HepG2 (cell line): ENCODE results near the gene THPO. TPM values are rescaled to one million over a fixed set of nuclear protein-coding genes. Genes with fewer than 3 reads are reported as not detected.
A peak's percentile ranks its signal among the peaks of the same experiment; 100 is the strongest.

ENCODE experiments used
- ARID5B ChIP-seq: IDR thresholded peaks from 2 replicates; pipeline ENCODE4 v1.4.0; 2020; ENCODE audit warnings: mild to moderate bottlenecking, missing genetic modification reagents
- BRF2 ChIP-seq: sonication (generic); formaldehyde crosslinking; IDR thresholded peaks from 2 replicates; pipeline ENCODE4 v1.8.1; 2022; ENCODE audit warnings: mild to moderate bottlenecking, missing genetic modification reagents
- GATAD2A ChIP-seq: IDR thresholded peaks from 2 replicates; pipeline ENCODE4 v1.6.1; 2016
- HMGXB3 ChIP-seq: sonication (generic); formaldehyde crosslinking; IDR thresholded peaks from 2 replicates; pipeline ENCODE4 v1.4.0; 2020; ENCODE audit warnings: missing genetic modification reagents, borderline replicate concordance
- KLF13 ChIP-seq: sonication (generic); formaldehyde crosslinking; IDR thresholded peaks from 2 replicates; pipeline ENCODE4 v1.4.0; 2020; ENCODE audit warnings: mild to moderate bottlenecking, missing genetic modification reagents
- MEIS2 ChIP-seq: sonication (generic); formaldehyde crosslinking; IDR thresholded peaks from 2 replicates; pipeline ENCODE4 v1.9.0; 2021; ENCODE audit warnings: mild to moderate bottlenecking, missing genetic modification reagents
- PHF20 ChIP-seq: sonication (generic); formaldehyde crosslinking; IDR thresholded peaks from 2 replicates; pipeline ENCODE4 v1.5.0; 2020; ENCODE audit warnings: mild to moderate bottlenecking, missing genetic modification reagents
- POLR2AphosphoS5 ChIP-seq: IDR thresholded peaks from 2 replicates; pipeline ENCODE4 v1.6.1; 2012; ENCODE audit warnings: low read depth, low read length
- SKI ChIP-seq: fragments of 450-650 bp; IDR thresholded peaks from one replicate; pipeline ENCODE4 v1.6.1; 2018; ENCODE audit warnings: mild to moderate bottlenecking; ENCODE audit not compliant: partially characterized antibody
- U2AF1 ChIP-seq: fragments of 200-400 bp; formaldehyde crosslinking; optimal IDR thresholded peaks from 2 replicates; pipeline ENCODE3; 2017; ENCODE audit warnings: mild to moderate bottlenecking, low read depth, low read length
- YEATS2 ChIP-seq: sonication (generic); formaldehyde crosslinking; IDR thresholded peaks from 2 replicates; pipeline ENCODE4 v1.4.0; 2020; ENCODE audit warnings: missing genetic modification reagents, borderline replicate concordance
- ZFX ChIP-seq: sonication (generic); formaldehyde crosslinking; IDR thresholded peaks from 2 replicates; pipeline ENCODE4 v1.4.0; 2020; ENCODE audit warnings: mild to moderate bottlenecking, low read depth, missing genetic modification reagents, moderate library complexity
- ZNF12 ChIP-seq: sonication (generic); formaldehyde crosslinking; IDR thresholded peaks from 2 replicates; pipeline ENCODE4 v1.5.0; 2020; ENCODE audit warnings: missing genetic modification reagents
- ZNF282 ChIP-seq: fragments of 450-650 bp; IDR thresholded peaks from 2 replicates; pipeline ENCODE4 v1.6.1; 2018; ENCODE audit not compliant: partially characterized antibody
- ZNF556 ChIP-seq: sonication (generic); formaldehyde crosslinking; IDR thresholded peaks from 2 replicates; pipeline ENCODE4 v1.4.0; 2020; ENCODE audit warnings: mild to moderate bottlenecking, missing genetic modification reagents, borderline replicate concordance
- ZNF574 ChIP-seq: sonication (generic); formaldehyde crosslinking; IDR thresholded peaks from 2 replicates; pipeline ENCODE4 v1.4.0; 2020; ENCODE audit warnings: missing genetic modification reagents
- ZNF605 ChIP-seq: sonication (generic); formaldehyde crosslinking; IDR thresholded peaks from 2 replicates; pipeline ENCODE4 v1.8.0; 2022; ENCODE audit warnings: mild to moderate bottlenecking, missing genetic modification reagents
- ZNF782 ChIP-seq: sonication (generic); formaldehyde crosslinking; IDR thresholded peaks from 2 replicates; pipeline ENCODE4 v1.4.0; 2020; ENCODE audit warnings: missing genetic modification reagents, mild to moderate bottlenecking, borderline replicate concordance
- ZNF792 ChIP-seq: IDR thresholded peaks from 2 replicates; pipeline ENCODE4 v1.6.1; 2016
- polyA plus RNA-seq, 8 experiments: library from polyadenylated mRNA; depleted of rRNA in 3 of 8; stranded (reverse) in 7 of 8; unstranded in 1 of 8; fragments of >200 nt; fragmentation: Illumina TruSeq in 4 of 8; extraction: Trizol in 4 of 8; gene quantifications; 2 replicates each; pipeline versions ENCODE4 v1.2.1 to v1.2.3, GENCODE V29; 2011 to 2016; ENCODE audit warnings: low read depth in 4 of 8, missing spikeins in 1 of 8, mixed read lengths in 1 of 8; ENCODE audit not compliant: insufficient read depth in 1 of 8
- total RNA-seq, 5 experiments: library from RNA; depleted of rRNA; stranded (reverse); fragments of >200 nt; fragmentation: Illumina TruSeq; extraction: Trizol; gene quantifications; 2 replicates each; pipeline ENCODE4 v1.2.3, GENCODE V29; 2016; ENCODE audit warnings: low read depth in 1 of 5

The THPO gene
- total and polyA plus RNA-seq, 2 of the 13 experiments (the other 11 are each of a cell fraction or from before 2014, with no cell fraction given) = 2.8 to 4.8 TPM

- TF ChIP-seq ZNF12 (CRISPR knock-in tag) (peak; percentile 89), ZNF556 (CRISPR knock-in tag) (peak; percentile 33; the same call in 1 of the 2 replicates), POLR2AphosphoS5 (0 out of 2 replicates have a peak, but pooled peaks have one; percentile 32), HMGXB3 (CRISPR knock-in tag) (peak; percentile 20; the same call in 1 of the 2 replicates), ZNF574 (CRISPR knock-in tag) (peak; percentile 57; the same call in 1 of the 2 replicates), ZNF282 (no peak), ZFX (CRISPR knock-in tag) (peak; percentile 32; the same call in 1 of the 2 replicates), ZNF605 (CRISPR knock-in tag) (no peak), U2AF1 (no peak), ARID5B (peak; percentile 37; the same call in 1 of the 2 replicates), KLF13 (CRISPR knock-in tag) (0 out of 2 replicates have a peak, but pooled peaks have one; percentile 72), PHF20 (CRISPR knock-in tag) (no peak), SKI (peak; percentile 15), GATAD2A (CRISPR knock-in tag) (peak; percentile 49; the same call in 1 of the 2 replicates), MEIS2 (peak; percentile 76; the same call in 1 of the 2 replicates), ZNF782 (CRISPR knock-in tag) (no peak), BRF2 (CRISPR knock-in tag) (0 out of 2 replicates have a peak, but pooled peaks have one; percentile 34), YEATS2 (CRISPR knock-in tag) (no peak), ZNF792 (CRISPR knock-in tag) (0 out of 2 replicates have a peak, but pooled peaks have one; percentile 72)
Observed at GRCh38 chr3:184371570-184372018, 6.4 kb downstream of the THPO start (continued).
